ENCODE measurements around the gene SLMAP.
"Not testable (repeated sequence)": the region's sequence is repeated elsewhere in the genome, so short reads cannot be mapped to it uniquely, and the experiment has no call there.

SLMAP gene

GRCh38 chr3:57805674-57806073 is 49.6 kb downstream of the SLMAP start:
- no peak overlapping the region for H3K4me3 ChIP-seq (ENCODE audit: low read length in 2 of 2)
- no peaks in the 10 kb centered on the region for H3K27me3 ChIP-seq (ENCODE audit: control insufficient read depth in 2 of 2, insufficient read depth in 2 of 2, low read length in 2 of 2)
- H3K9me3 ChIP-seq (ENCODE audit: control insufficient read depth in 2 of 2, low read length in 2 of 2): no peaks in the 10 kb centered on the region
- no peak overlapping the region for H3K27ac ChIP-seq (ENCODE audit: low read depth in 2 of 2, low read length in 2 of 2)
- no peak overlapping the region for H3K9ac ChIP-seq (ENCODE audit: low read depth in 1 of 2, low read length in 2 of 2)
- no peaks in the 10 kb centered on the region for H3K36me3 ChIP-seq (ENCODE audit: control insufficient read depth in 2 of 2, insufficient read depth in 2 of 2, low read length in 2 of 2)
- peaks cover 15 to 20% of the 10 kb centered on the region in 2 donors for H3K4me1 ChIP-seq (ENCODE audit: control insufficient read depth in 2 of 2, insufficient read depth in 2 of 2, low read length in 2 of 2)

GRCh38 chr3:57806195-57806594 is 50.1 kb downstream of the SLMAP start:
- not testable (repeated sequence) for H3K9me3 ChIP-seq (ENCODE audit: control insufficient read depth in 2 of 2, low read length in 2 of 2); H3K4me3 ChIP-seq (ENCODE audit: low read length in 2 of 2); H3K36me3 ChIP-seq (ENCODE audit: control insufficient read depth in 2 of 2, insufficient read depth in 2 of 2, low read length in 2 of 2); H3K9ac ChIP-seq (ENCODE audit: low read depth in 1 of 2, low read length in 2 of 2); H3K27ac ChIP-seq (ENCODE audit: low read depth in 2 of 2, low read length in 2 of 2); H3K27me3 ChIP-seq (ENCODE audit: control insufficient read depth in 2 of 2, insufficient read depth in 2 of 2, low read length in 2 of 2)
- peaks cover 15 to 20% of the 10 kb centered on the region in 2 donors for H3K4me1 ChIP-seq (ENCODE audit: control insufficient read depth in 2 of 2, insufficient read depth in 2 of 2, low read length in 2 of 2)

GRCh38 chr3:57808961-57809608 is 53.0 kb downstream of the SLMAP start:
- Histone ChIP-seq H3K4me1 (ENCODE audit: control insufficient read depth in 2 of 2, insufficient read depth in 2 of 2, low read length in 2 of 2) (peaks cover 0 to 4% of the 10 kb centered on the region in 2 donors), H3K36me3 (ENCODE audit: control insufficient read depth in 2 of 2, insufficient read depth in 2 of 2, low read length in 2 of 2) (no peaks in the 10 kb centered on the region), H3K27ac (ENCODE audit: low read depth in 2 of 2, low read length in 2 of 2) (no peak overlapping the region), H3K9me3 (ENCODE audit: control insufficient read depth in 2 of 2, low read length in 2 of 2) (no peaks in the 10 kb centered on the region), H3K9ac (ENCODE audit: low read depth in 1 of 2, low read length in 2 of 2) (no peak overlapping the region), H3K4me3 (ENCODE audit: low read length in 2 of 2) (no peak overlapping the region), H3K27me3 (ENCODE audit: control insufficient read depth in 2 of 2, insufficient read depth in 2 of 2, low read length in 2 of 2) (no peaks in the 10 kb centered on the region)

DNA sequence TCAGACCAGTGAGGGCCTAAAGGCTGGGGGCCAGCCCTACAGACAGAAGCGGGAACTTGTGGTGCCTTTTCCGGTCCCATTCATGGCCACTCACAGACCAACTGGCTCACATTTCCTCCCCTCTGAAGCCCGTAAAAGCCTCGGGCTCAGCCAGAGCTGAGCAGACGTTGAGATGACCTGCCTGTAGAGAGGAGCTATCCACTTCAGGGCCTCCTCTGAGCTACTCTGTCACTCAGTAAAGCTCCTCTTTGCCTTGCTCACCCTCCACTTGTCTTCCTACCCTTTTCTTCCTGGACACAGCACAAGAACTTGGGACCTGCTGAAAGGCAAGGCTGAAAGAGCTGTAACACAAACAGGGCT is 53.5 kb downstream of the SLMAP start:
- H3K9me3 ChIP-seq (ENCODE audit: control insufficient read depth in 2 of 2, low read length in 2 of 2): no peaks in the 10 kb centered on the region
- H3K27ac ChIP-seq (ENCODE audit: low read depth in 2 of 2, low read length in 2 of 2): no peak overlapping the region
- no peaks in the 10 kb centered on the region for H3K4me1 ChIP-seq (ENCODE audit: control insufficient read depth in 2 of 2, insufficient read depth in 2 of 2, low read length in 2 of 2)
- H3K9ac ChIP-seq (ENCODE audit: low read depth in 1 of 2, low read length in 2 of 2): no peak overlapping the region
- no peaks in the 10 kb centered on the region for H3K27me3 ChIP-seq (ENCODE audit: control insufficient read depth in 2 of 2, insufficient read depth in 2 of 2, low read length in 2 of 2)
- no peak overlapping the region for H3K4me3 ChIP-seq (ENCODE audit: low read length in 2 of 2)
- no peaks in the 10 kb centered on the region for H3K36me3 ChIP-seq (ENCODE audit: control insufficient read depth in 2 of 2, insufficient read depth in 2 of 2, low read length in 2 of 2)

- Histone ChIP-seq H3K4me1 (ENCODE audit: control insufficient read depth in 2 of 2, insufficient read depth in 2 of 2, low read length in 2 of 2) (no peaks in the 10 kb centered on the region), H3K36me3 (ENCODE audit: control insufficient read depth in 2 of 2, insufficient read depth in 2 of 2, low read length in 2 of 2) (no peaks in the 10 kb centered on the region)
Measured at GRCh38 chr3:57810048-57810447, 53.9 kb downstream of the SLMAP start.

GRCh38 chr3:57810471-57811137 is 54.5 kb downstream of the SLMAP start:
- Histone ChIP-seq H3K36me3 (ENCODE audit: control insufficient read depth in 2 of 2, insufficient read depth in 2 of 2, low read length in 2 of 2) (no peaks in the 10 kb centered on the region), H3K9me3 (ENCODE audit: control insufficient read depth in 2 of 2, low read length in 2 of 2) (no peaks in the 10 kb centered on the region), H3K27ac (ENCODE audit: low read depth in 2 of 2, low read length in 2 of 2) (no peak overlapping the region), H3K4me1 (ENCODE audit: control insufficient read depth in 2 of 2, insufficient read depth in 2 of 2, low read length in 2 of 2) (no peaks in the 10 kb centered on the region), H3K27me3 (ENCODE audit: control insufficient read depth in 2 of 2, insufficient read depth in 2 of 2, low read length in 2 of 2) (no peaks in the 10 kb centered on the region), H3K9ac (ENCODE audit: low read depth in 1 of 2, low read length in 2 of 2) (no peak overlapping the region), H3K4me3 (ENCODE audit: low read length in 2 of 2) (no peak overlapping the region)

More at GRCh38 chr3:57810048-57810447, 53.9 kb downstream of the SLMAP start:
- Histone ChIP-seq H3K27me3 (ENCODE audit: control insufficient read depth in 2 of 2, insufficient read depth in 2 of 2, low read length in 2 of 2) (no peaks in the 10 kb centered on the region), H3K9ac (ENCODE audit: low read depth in 1 of 2, low read length in 2 of 2) (no peak overlapping the region), H3K9me3 (ENCODE audit: control insufficient read depth in 2 of 2, low read length in 2 of 2) (no peaks in the 10 kb centered on the region), H3K4me3 (ENCODE audit: low read length in 2 of 2) (no peak overlapping the region), H3K27ac (ENCODE audit: low read depth in 2 of 2, low read length in 2 of 2) (no peak overlapping the region)

DNA sequence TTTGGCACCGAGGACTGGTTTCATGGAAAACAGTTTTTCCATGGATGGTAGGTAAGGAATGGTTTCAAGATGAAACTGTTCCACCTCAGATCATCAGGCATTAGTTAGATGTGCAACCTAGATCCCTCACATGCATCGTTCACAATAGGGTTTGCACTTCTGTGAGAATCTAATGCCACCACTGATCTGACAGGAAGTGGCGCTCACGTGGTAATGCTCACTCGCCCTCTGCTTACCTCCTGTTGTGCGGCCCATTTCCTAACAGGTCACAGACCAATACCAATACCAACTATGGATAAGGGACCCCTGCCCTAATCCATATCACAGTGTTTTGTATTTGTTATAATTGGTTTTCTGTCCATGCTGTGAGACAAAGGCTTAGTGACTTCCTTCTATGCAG is 58.9 kb downstream of the SLMAP start:
- no peaks in the 10 kb centered on the region for H3K9me3 ChIP-seq (ENCODE audit: control insufficient read depth in 2 of 2, low read length in 2 of 2)
- no peak overlapping the region for H3K9ac ChIP-seq (ENCODE audit: low read depth in 1 of 2, low read length in 2 of 2)
- no peak overlapping the region for H3K4me3 ChIP-seq (ENCODE audit: low read length in 2 of 2)
- H3K27me3 ChIP-seq (ENCODE audit: control insufficient read depth in 2 of 2, insufficient read depth in 2 of 2, low read length in 2 of 2): no peaks in the 10 kb centered on the region
- no peaks in the 10 kb centered on the region for H3K36me3 ChIP-seq (ENCODE audit: control insufficient read depth in 2 of 2, insufficient read depth in 2 of 2, low read length in 2 of 2)
- no peaks in the 10 kb centered on the region for H3K4me1 ChIP-seq (ENCODE audit: control insufficient read depth in 2 of 2, insufficient read depth in 2 of 2, low read length in 2 of 2)
- H3K27ac ChIP-seq (ENCODE audit: low read depth in 2 of 2, low read length in 2 of 2): no peak overlapping the region

GRCh38 chr3:57816471-57817095 is 60.5 kb downstream of the SLMAP start:
- no peaks in the 10 kb centered on the region for H3K36me3 ChIP-seq (ENCODE audit: control insufficient read depth in 2 of 2, insufficient read depth in 2 of 2, low read length in 2 of 2)
- no peak overlapping the region for H3K27ac ChIP-seq (ENCODE audit: low read depth in 2 of 2, low read length in 2 of 2)
- H3K4me3 ChIP-seq (ENCODE audit: low read length in 2 of 2): no peak overlapping the region
- no peaks in the 10 kb centered on the region for H3K4me1 ChIP-seq (ENCODE audit: control insufficient read depth in 2 of 2, insufficient read depth in 2 of 2, low read length in 2 of 2)
- no peaks in the 10 kb centered on the region for H3K9me3 ChIP-seq (ENCODE audit: control insufficient read depth in 2 of 2, low read length in 2 of 2)
- H3K27me3 ChIP-seq (ENCODE audit: control insufficient read depth in 2 of 2, insufficient read depth in 2 of 2, low read length in 2 of 2): no peaks in the 10 kb centered on the region
- no peak overlapping the region for H3K9ac ChIP-seq (ENCODE audit: low read depth in 1 of 2, low read length in 2 of 2)

- Histone ChIP-seq H3K36me3 (ENCODE audit: control insufficient read depth in 2 of 2, insufficient read depth in 2 of 2, low read length in 2 of 2) (no peaks in the 10 kb centered on the region), H3K4me1 (ENCODE audit: control insufficient read depth in 2 of 2, insufficient read depth in 2 of 2, low read length in 2 of 2) (no peaks in the 10 kb centered on the region), H3K4me3 (ENCODE audit: low read length in 2 of 2) (no peak overlapping the region), H3K27ac (ENCODE audit: low read depth in 2 of 2, low read length in 2 of 2) (no peak overlapping the region), H3K27me3 (ENCODE audit: control insufficient read depth in 2 of 2, insufficient read depth in 2 of 2, low read length in 2 of 2) (no peaks in the 10 kb centered on the region), H3K9ac (ENCODE audit: low read depth in 1 of 2, low read length in 2 of 2) (no peak overlapping the region), H3K9me3 (ENCODE audit: control insufficient read depth in 2 of 2, low read length in 2 of 2) (no peaks in the 10 kb centered on the region)
Measured at GRCh38 chr3:57818772-57819171, 62.7 kb downstream of the SLMAP start.

- H3K4me1 ChIP-seq (ENCODE audit: control insufficient read depth in 2 of 2, insufficient read depth in 2 of 2, low read length in 2 of 2): peaks cover 0 to 2% of the 10 kb centered on the region in 2 donors
- no peak overlapping the region for H3K4me3 ChIP-seq (ENCODE audit: low read length in 2 of 2)
- no peak overlapping the region for H3K9ac ChIP-seq (ENCODE audit: low read depth in 1 of 2, low read length in 2 of 2)
- H3K36me3 ChIP-seq (ENCODE audit: control insufficient read depth in 2 of 2, insufficient read depth in 2 of 2, low read length in 2 of 2): no peaks in the 10 kb centered on the region
- H3K27me3 ChIP-seq (ENCODE audit: control insufficient read depth in 2 of 2, insufficient read depth in 2 of 2, low read length in 2 of 2): no peaks in the 10 kb centered on the region
- H3K9me3 ChIP-seq (ENCODE audit: control insufficient read depth in 2 of 2, low read length in 2 of 2): no peaks in the 10 kb centered on the region
- no peak overlapping the region for H3K27ac ChIP-seq (ENCODE audit: low read depth in 2 of 2, low read length in 2 of 2)
Measured at GRCh38 chr3:57820479-57820878, 64.4 kb downstream of the SLMAP start.
